ENCODE results near the gene SASH1. TPM values are rescaled to one million over a fixed set of nuclear protein-coding genes. Genes with fewer than 3 reads are reported as not detected.

The SASH1 gene
- polyA plus RNA-seq, 3 donors = 6.0 to 56.3 (median 32.1) TPM

GRCh38 chr6:148520109-148520841 lies 177.6 kb downstream of the SASH1 start:
- no peak overlapping the region for H3K27ac ChIP-seq (ENCODE audit: low read depth, low read length)
- WGBS, 3 donors = 83 to 97% (median 85%) methylated on average over 23 of the region's 23 CpGs

- 41 to 60% (median 46%) methylated on average over 5 of the region's 5 CpGs for WGBS, 3 donors
- H3K27ac ChIP-seq (ENCODE audit: low read depth, low read length) = no peak overlapping the region
Observed at GRCh38 chr6:148521158-148521557, 178.5 kb downstream of the SASH1 start.

- 29 to 56% (median 43%) methylated on average over 1 of the region's 1 CpG for WGBS, 3 donors
- H3K27ac ChIP-seq (ENCODE audit: low read depth, low read length) = no peak overlapping the region
Observed at GRCh38 chr6:148521586-148521985, 178.9 kb downstream of the SASH1 start.

GRCh38 chr6:148523048-148523447 lies 180.4 kb downstream of the SASH1 start:
- WGBS, 3 donors = 77 to 92% (median 82%) methylated on average over 2 of the region's 2 CpGs
- H3K27ac ChIP-seq (ENCODE audit: low read depth, low read length) = no peak overlapping the region

DNA sequence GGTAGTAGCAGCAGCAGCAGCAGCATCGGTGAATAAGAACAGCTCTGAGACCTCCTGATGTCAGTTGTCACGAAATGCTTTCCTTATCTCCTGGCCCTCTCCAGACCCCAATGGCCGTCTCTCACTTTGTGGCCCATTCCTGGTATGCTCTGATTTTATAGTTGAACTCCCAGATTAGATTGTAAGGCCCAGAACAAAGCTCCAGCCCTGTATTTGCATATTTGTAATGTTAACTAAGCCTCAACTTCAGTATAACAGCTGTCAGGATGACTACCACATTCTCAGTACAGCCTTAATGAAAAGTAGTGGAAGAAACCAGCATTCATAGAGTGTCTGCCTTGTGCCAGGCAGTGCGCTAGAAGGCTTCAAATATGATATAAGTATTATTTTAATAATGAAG lies 180.9 kb downstream of the SASH1 start:
- H3K27ac ChIP-seq (ENCODE audit: low read depth, low read length) = no peak overlapping the region
- WGBS, 3 donors = 71 to 83% (median 83%) methylated on average over 4 of the region's 4 CpGs

DNA sequence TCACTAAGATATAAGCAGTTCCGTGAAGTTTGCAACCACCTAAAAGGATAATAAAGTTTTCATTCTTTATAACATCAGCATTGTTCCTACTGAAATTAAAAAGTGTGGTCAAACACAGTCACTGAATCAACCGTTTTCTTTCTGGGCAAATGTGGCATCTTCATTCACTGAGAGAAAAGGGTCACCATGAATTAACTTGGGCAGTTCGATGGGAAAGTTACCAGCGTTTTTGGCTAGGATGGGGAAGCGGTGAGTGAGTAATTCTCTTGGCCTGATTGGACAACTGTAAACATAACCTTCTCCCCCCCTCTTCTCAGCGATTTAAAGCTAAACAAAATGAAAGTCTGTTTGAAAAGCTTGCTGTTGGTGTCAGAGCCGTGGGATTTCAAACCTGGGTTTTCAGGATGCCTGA lies 181.8 kb downstream of the SASH1 start:
- WGBS, 3 donors = 62 to 71% (median 62%) methylated on average over 7 of the region's 7 CpGs
- no peak overlapping the region for H3K27ac ChIP-seq (ENCODE audit: low read depth, low read length)

DNA sequence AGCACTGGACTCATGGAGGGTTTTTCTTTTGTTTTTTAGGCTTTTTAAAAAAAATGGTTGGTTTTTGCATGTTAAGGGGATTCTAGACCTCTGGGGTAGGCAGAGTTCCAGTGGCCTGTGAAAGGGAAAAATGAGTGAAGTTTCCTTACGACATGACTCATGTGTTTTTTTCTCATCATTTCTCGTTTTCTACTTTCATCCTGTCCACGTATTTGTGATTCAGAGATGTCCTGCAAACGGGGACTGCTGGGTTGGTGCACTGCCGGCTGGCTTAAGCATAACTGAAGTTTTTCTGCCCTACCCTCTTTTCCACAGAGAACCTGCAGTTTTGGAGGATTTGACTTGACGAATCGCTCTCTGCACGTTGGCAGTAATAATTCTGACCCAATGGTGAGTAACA lies 182.3 kb downstream of the SASH1 start:
- H3K27ac ChIP-seq (ENCODE audit: low read depth, low read length) = no peak overlapping the region
- 65 to 87% (median 66%) methylated on average over 8 of the region's 8 CpGs for WGBS, 3 donors

- H3K27ac ChIP-seq (ENCODE audit: low read depth, low read length) = peak overlapping the region; percentile 15
- 69 to 93% (median 73%) methylated on average over 4 of the region's 4 CpGs for WGBS, 3 donors
Observed at GRCh38 chr6:148525453-148525852, 182.8 kb downstream of the SASH1 start.

GRCh38 chr6:148526145-148526544 lies 183.5 kb downstream of the SASH1 start:
- no peak overlapping the region for H3K27ac ChIP-seq (ENCODE audit: low read depth, low read length)

DNA sequence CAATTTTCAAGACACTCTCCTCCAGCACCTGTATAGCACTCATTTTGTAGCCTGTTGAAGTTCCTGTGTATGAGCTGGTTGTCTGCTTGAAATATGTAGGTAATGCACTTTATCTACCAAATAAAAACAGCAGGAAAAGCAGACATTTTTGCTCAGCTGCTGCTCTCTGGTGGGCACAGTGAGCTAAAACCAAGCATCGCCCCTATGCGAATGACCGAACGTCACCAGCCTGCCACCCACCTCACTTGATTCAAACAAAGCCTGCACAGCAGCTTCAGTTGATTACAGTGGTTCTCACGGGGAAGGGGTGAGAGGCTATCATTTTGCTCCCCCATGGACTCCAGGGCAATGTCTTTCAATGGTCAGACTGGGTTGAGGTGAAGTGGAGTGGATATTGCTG lies 185.7 kb downstream of the SASH1 start:
- no peak overlapping the region for H3K27ac ChIP-seq (ENCODE audit: low read depth, low read length)
- WGBS, 3 donors = 68 to 79% (median 69%) methylated on average over 5 of the region's 5 CpGs

More at GRCh38 chr6:148526145-148526544, 183.5 kb downstream of the SASH1 start:
- WGBS, 3 donors = 95% methylated on average over 7 of the region's 7 CpGs

DNA sequence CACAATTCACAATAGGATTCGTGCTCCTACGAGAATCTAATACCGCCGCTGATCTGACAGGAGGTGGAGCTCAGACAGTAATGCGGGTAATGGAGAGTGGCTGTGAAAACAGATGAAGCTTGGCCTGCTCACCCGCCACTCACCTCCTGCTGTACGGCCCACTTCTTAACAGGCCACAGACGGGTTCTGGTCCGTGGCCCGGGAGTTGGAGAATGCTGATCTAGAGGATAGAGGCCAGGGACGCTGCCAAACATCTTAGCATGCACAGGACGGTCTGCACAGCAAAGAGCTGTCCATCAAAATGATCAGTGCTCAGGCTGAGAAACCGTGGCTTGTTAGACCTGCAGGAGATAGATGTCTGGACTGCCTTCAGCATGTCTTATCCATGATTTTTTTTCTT lies 186.4 kb downstream of the SASH1 start:
- 85 to 87% (median 87%) methylated on average over 13 of the region's 13 CpGs for WGBS, 3 donors
- H3K27ac ChIP-seq (ENCODE audit: low read depth, low read length) = no peak overlapping the region

DNA sequence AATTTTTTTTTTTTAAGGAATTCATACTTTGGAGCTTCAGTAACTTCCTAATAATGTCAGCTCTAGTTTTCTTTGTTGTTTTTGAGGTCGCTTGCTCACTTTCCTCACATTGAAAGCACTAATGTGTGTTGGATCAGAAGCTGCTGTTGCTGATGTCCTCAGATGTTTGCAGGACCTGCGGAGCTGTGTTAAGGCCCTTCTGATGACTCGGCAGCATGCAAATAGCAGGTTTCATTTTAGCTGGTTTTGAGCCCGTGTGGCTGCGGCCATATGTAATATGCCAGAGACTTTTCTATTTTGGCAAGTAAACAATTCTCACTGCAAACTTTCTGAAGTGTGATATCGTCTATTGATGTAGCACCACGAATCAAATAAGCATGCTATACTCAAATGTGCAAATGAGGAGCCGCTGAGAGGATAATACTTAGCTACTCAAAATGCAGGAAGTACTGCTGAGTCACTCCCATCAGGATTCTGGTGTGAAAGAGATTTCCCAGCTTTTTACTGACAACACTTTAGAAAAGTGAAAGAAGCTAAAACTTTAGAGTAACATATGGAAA lies 187.8 kb downstream of the SASH1 start:
- H3K27ac ChIP-seq (ENCODE audit: low read depth, low read length) = no peak overlapping the region
- WGBS, 3 donors = 16 to 72% (median 19%) methylated on average over 8 of the region's 8 CpGs

DNA sequence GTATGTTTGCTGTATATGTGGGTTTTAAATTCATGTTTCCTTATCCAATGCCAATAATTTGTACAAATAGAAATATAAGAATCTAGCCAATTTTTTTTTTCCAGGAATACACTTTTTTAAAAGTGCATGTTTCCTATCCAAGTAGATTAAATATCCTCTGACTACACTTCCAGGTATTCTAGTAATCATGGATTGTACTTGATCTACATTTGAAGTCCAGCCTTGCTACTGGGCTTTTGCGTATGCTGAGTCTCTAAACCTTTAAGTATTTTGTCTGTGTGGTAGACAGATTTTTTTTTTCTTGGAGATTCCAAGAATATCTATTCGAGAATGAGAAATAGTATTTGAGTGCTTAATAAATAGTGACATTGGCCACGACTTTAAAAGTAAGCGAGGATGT lies 188.3 kb downstream of the SASH1 start:
- WGBS, 3 donors = 81 to 89% (median 85%) methylated on average over 4 of the region's 4 CpGs
- H3K27ac ChIP-seq (ENCODE audit: low read depth, low read length) = no peak overlapping the region

DNA sequence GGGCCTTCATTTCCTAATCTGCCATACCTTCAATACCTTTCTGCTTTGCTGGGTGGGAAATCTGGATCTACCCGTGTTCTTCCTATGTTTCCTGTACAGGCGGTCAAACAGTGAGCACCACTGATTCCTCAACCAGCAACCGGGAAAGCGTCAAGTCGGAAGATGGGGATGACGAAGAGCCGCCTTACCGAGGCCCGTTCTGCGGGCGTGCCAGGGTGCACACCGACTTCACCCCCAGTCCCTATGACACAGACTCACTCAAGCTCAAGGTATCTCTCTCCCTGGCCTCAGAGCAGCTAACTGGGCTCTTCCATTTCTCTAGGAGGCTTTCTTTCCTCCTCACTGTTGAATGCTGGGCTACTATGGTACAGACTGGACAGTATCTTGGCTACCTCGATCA lies 190.1 kb downstream of the SASH1 start:
- no peak overlapping the region for H3K27ac ChIP-seq (ENCODE audit: low read depth, low read length)
- WGBS, 3 donors = 95 to 97% (median 97%) methylated on average over 13 of the region's 13 CpGs

DNA sequence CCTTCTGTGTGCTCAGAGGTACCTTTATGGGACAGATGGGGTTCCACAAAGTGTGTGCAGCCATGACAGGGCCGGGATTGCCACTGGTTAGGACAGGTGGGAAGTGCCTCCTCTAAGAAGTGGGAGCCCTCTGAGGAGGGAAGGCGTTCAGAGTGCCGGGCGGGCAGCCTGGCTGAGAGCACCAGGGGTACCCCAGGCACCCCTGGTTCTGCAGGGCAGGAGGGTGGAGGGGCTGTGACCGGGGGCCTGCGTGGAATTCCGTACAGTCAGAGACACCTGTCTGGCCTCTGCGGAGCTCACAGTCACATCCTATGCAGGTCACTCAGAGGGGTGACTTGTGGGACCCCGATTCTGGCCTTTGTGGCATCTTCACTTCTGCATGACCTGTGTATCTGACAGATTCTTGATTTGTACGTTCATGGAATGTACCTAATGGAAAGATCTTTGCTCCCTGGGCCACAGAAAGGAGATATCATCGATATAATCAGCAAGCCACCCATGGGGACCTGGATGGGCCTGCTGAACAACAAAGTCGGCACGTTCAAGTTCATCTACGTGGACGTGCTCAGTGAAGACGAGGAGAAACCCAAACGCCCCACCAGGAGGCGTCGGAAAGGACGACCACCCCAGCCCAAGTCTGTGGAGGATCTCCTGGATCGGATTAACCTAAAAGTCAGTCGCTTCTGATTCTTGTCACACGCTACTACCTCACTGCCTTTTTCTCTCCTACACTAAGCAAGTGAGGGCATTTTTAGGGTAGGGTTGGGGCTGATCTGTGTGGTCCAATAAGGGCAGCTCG lies 190.9 kb downstream of the SASH1 start:
- 90 to 94% (median 93%) methylated on average over 24 of the region's 24 CpGs for WGBS, 3 donors
- no peak overlapping the region for H3K27ac ChIP-seq (ENCODE audit: low read depth, low read length)

GRCh38 chr6:148534871-148535270 lies 192.2 kb downstream of the SASH1 start:
- no peak overlapping the region for H3K27ac ChIP-seq (ENCODE audit: low read depth, low read length)
- 83 to 91% (median 86%) methylated on average over 6 of the region's 6 CpGs for WGBS, 3 donors

- no peak overlapping the region for H3K27ac ChIP-seq (ENCODE audit: low read depth, low read length)
- 87 to 92% (median 89%) methylated on average over 7 of the region's 7 CpGs for WGBS, 3 donors
Observed at GRCh38 chr6:148535381-148535780, 192.7 kb downstream of the SASH1 start.

DNA sequence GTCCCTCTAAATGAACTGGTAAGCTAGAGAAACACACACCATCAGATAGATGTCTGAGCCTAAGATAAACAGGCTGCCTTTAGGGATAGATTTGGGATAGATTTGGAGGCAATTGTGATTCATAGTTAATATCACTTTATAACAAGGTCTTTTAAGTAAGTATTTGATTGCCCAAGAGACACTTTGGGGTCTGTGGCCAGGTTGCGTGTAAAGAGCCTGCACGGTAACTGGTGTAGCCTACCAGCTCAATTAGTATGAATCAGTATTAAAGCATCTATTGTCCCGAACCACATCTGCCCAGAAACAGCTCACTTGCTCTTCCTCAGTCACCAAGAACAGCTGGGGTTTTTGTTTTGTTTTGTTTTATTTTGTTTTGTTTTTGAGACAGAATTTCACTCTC lies 193.3 kb downstream of the SASH1 start:
- WGBS, 3 donors = 85 to 99% (median 90%) methylated on average over 3 of the region's 3 CpGs
- no peak overlapping the region for H3K27ac ChIP-seq (ENCODE audit: low read depth, low read length)

Data from adipose tissue (tissue), 3 donors.